Endothelial cell of umbilical vein (primary cell): ENCODE data around the gene CST3. TPM values are rescaled to one million over a fixed set of nuclear protein-coding genes. Genes with fewer than 3 reads are reported as not detected.

Experiments used
- BruUV-seq: library from RNA; stranded (reverse); fragments of 400-500 nt; replicated peaks from 2 replicates; lab custom pipeline; 2021; lab: Mats Ljungman, UMichigan
- CTCF ChIA-PET: fragments of 300-600, 350-600 bp; sonication (Branson Sonifier 250); formaldehyde crosslinking; loops from one replicate; lab custom pipeline; 2021; ENCODE audit warnings: antibody characterized with exemption, inconsistent platforms; lab: Charles Lee
- POLR2A ChIA-PET: fragments of 300-600, 350-600 bp; sonication (Branson Sonifier 250); formaldehyde crosslinking; loops from one replicate; lab custom pipeline; 2021; ENCODE audit warnings: antibody characterized with exemption, inconsistent platforms; lab: Charles Lee
- DNase-seq: peaks from one replicate; pipeline ENCODE4 v3.0.0-alpha.2; 2011; ENCODE audit warnings: low read depth, low spot score
- FAIRE-seq: peaks from 2 replicates; lab custom pipeline; 2011; peaks lifted over from hg19 to GRCh38; lab: Jason Lieb, UNC
- H2AFZ ChIP-seq: 2 replicates; pipeline ENCODE4 v1.6.0; 2012; ENCODE audit warnings: low read depth, low read length, control low read depth, inconsistent platforms
- H3K27ac ChIP-seq: 2 replicates; pipeline ENCODE4 v1.5.1; 2011; ENCODE audit warnings: low read depth, mild to moderate bottlenecking, control low read depth, low read length, moderate library complexity; ENCODE audit not compliant: insufficient read depth
- H3K27me3 ChIP-seq, 2 experiments: 2 replicates each; pipeline versions ENCODE4 v1.6.0 to v1.6.1; 2011; ENCODE audit warnings: low read length in 2 of 2, mixed read lengths in 1 of 2; ENCODE audit not compliant: control insufficient read depth in 2 of 2, insufficient read depth in 2 of 2
- H3K36me3 ChIP-seq, 2 experiments: 2 replicates in 1 of 2; 3 replicates in 1 of 2; pipeline ENCODE4 v1.5.1; 2011; ENCODE audit warnings: low read length in 2 of 2, mild to moderate bottlenecking in 1 of 2, moderate library complexity in 1 of 2; ENCODE audit not compliant: control insufficient read depth in 2 of 2, insufficient read depth in 2 of 2; ENCODE audit errors: extremely low read depth in 1 of 2
- H3K4me1 ChIP-seq: 3 replicates; pipeline ENCODE4 v1.5.1; 2011; ENCODE audit warnings: mild to moderate bottlenecking, low read length; ENCODE audit not compliant: control insufficient read depth, insufficient read depth; ENCODE audit errors: extremely low read depth
- H3K4me2 ChIP-seq: 2 replicates; pipeline ENCODE4 v1.6.1; 2011; ENCODE audit warnings: low read length, control low read depth, mixed read lengths; ENCODE audit not compliant: insufficient read depth
- H3K4me3 ChIP-seq, 3 experiments: fragments of 200-600 bp in 1 of 3; sonication (generic), shearing (Covaris generic) in 1 of 3; replicated peaks in 1 of 3; 2 replicates each; pipeline ENCODE4 v1.5.1; 2011 to 2016; ENCODE audit warnings: control low read depth in 3 of 3, low read length in 3 of 3, mild to moderate bottlenecking in 2 of 3, inconsistent platforms in 1 of 3, low read depth in 1 of 3, moderate library complexity in 1 of 3; ENCODE audit not compliant: insufficient read depth in 1 of 3
- H3K79me2 ChIP-seq: 2 replicates; pipeline ENCODE4 v1.6.0; 2012; ENCODE audit warnings: low read length, inconsistent platforms; ENCODE audit not compliant: control insufficient read depth, insufficient read depth
- H3K9ac ChIP-seq: replicated peaks from 2 replicates; pipeline ENCODE3; 2011; ENCODE audit warnings: low read length, control low read depth; ENCODE audit not compliant: insufficient read depth; ENCODE audit errors: extremely low read depth
- H3K9me1 ChIP-seq: replicated peaks from 3 replicates; pipeline ENCODE4 v1.6.0; 2011; ENCODE audit warnings: mild to moderate bottlenecking, low read length; ENCODE audit not compliant: control insufficient read depth, insufficient read depth; ENCODE audit errors: extremely low read depth
- H3K9me3 ChIP-seq: replicated peaks from 2 replicates; pipeline ENCODE4 v1.5.1; 2012; ENCODE audit warnings: low read length, inconsistent platforms; ENCODE audit not compliant: control insufficient read depth, insufficient read depth
- H4K20me1 ChIP-seq: replicated peaks from 2 replicates; pipeline ENCODE3; 2011; ENCODE audit warnings: mild to moderate bottlenecking, low read length; ENCODE audit not compliant: control insufficient read depth, insufficient read depth; ENCODE audit errors: extremely low read depth
- EZH2 ChIP-seq: IDR thresholded peaks from 2 replicates; pipeline ENCODE4 v1.6.1; 2012; ENCODE audit warnings: borderline replicate concordance, low read depth, mild to moderate bottlenecking, moderate library complexity, low read length, inconsistent platforms; ENCODE audit not compliant: severe bottlenecking
- FOS ChIP-seq: IDR thresholded peaks from 2 replicates; pipeline ENCODE4 v1.6.1; 2011; ENCODE audit warnings: mild to moderate bottlenecking, low read length, moderate library complexity, borderline replicate concordance; ENCODE audit not compliant: insufficient read depth
- GATA2 ChIP-seq: IDR thresholded peaks from 2 replicates; pipeline ENCODE4 v1.7.0; 2011; ENCODE audit warnings: low read depth, mild to moderate bottlenecking, moderate library complexity, mixed read lengths, low read length; ENCODE audit not compliant: insufficient read length, insufficient read depth
- JUN ChIP-seq: IDR thresholded peaks from 2 replicates; pipeline ENCODE4 v1.6.1; 2011; ENCODE audit warnings: borderline replicate concordance, low read depth; ENCODE audit not compliant: insufficient read length, insufficient read depth
- MAX ChIP-seq: IDR thresholded peaks from 2 replicates; pipeline ENCODE4 v1.6.1; 2011; ENCODE audit not compliant: insufficient read depth, insufficient read length
- MYC ChIP-seq: IDR thresholded peaks from one replicate; pipeline ENCODE4 v1.6.1; 2011; ENCODE audit warnings: mild to moderate bottlenecking, low read depth, low read length
- POLR2A ChIP-seq: IDR thresholded peaks from 2 replicates; pipeline ENCODE4 v1.6.1; 2012; ENCODE audit warnings: low read depth, mild to moderate bottlenecking, control low read depth, low read length
- POLR2AphosphoS5 ChIP-seq: IDR thresholded peaks from 2 replicates; pipeline ENCODE4 v1.6.1; 2012; ENCODE audit warnings: low read depth, mild to moderate bottlenecking, control low read depth, low read length, moderate library complexity; ENCODE audit not compliant: insufficient read depth
- dilution Hi-C: fragments of 300-500 bp; cut with MboI; formaldehyde crosslinking; loops from one replicate; pipeline ENCODE4 v1.15.0; 2019; ENCODE audit warnings: low sequenced_read_pairs; ENCODE audit not compliant: extremely low pct_ligation_motif_present
- intact Hi-C: fragments of 100-400 bp; cut with micrococcal nuclease; formaldehyde crosslinking; loops from one replicate; pipeline ENCODE4 v1.10.0; 2022
- polyA plus RNA-seq, 4 experiments: library from polyadenylated mRNA; depleted of rRNA in 3 of 4; stranded (reverse) in 3 of 4; unstranded in 1 of 4; fragments of >200 nt; gene quantifications; 2 replicates each; pipeline versions ENCODE4 v1.2.1 to v1.2.3, GENCODE V29; 2011 to 2012; ENCODE audit warnings: missing spikeins in 1 of 4
- total RNA-seq: library from RNA; stranded (reverse); gene quantifications from 2 replicates; pipeline ENCODE4 v1.2.3, GENCODE V29; 2021
- TF ChIP-seq, protein P1 (sequence below), 2 donors: IDR thresholded peaks; 1 replicate in 1 of 2; 2 replicates in 1 of 2; pipeline ENCODE4 v1.5.1; 2011; ENCODE audit warnings: low read length in 2 of 2, mild to moderate bottlenecking in 2 of 2, moderate library complexity in 2 of 2, control low read depth in 1 of 2, inconsistent platforms in 1 of 2, low read depth in 1 of 2; ENCODE audit not compliant: insufficient read depth in 1 of 2; ENCODE audit errors: extremely low read depth in 1 of 2

CST3 gene
- total and polyA plus RNA-seq, 2 donors (not counting 3 experiments of a cell fraction or from before 2014, with no cell fraction given) = 251 to 479 TPM

DNA sequence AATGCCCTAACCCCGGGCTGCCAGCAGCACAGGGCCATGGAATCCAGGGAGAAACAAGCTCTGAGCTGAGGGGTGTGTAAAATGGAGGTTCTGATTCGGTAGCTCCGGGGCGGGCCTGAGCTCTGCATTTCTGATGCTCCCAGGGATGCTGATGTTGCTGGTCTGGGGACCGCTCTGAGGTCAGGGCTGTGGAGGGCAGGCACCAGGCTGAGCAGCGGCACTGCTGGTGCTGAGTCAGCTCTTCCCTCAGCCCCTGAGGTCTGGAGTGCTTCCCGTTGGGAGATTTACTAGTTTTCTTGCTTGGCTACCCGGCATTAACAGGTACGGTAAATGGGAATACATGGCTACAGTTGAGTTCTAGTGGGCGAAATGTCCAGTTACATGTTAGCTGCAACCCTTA lies 18.6 kb upstream of the CST3 start:
- dilution Hi-C loops = no loop called here
- Histone ChIP-seq H3K9me1 (no peaks in the 10 kb centered on the region), H3K9ac (no peak overlapping the region), H3K4me1 (peaks cover 9% of the 10 kb centered on the region), H4K20me1 (no peaks in the 10 kb centered on the region), H3K79me2 (no peaks in the 10 kb centered on the region), H3K27ac (no peak overlapping the region), H3K4me3 (no peak overlapping the region), H3K36me3 (no peaks in the 10 kb centered on the region), H3K4me2 (no peak overlapping the region), H3K27me3 (no peaks in the 10 kb centered on the region), H2AFZ (no peak overlapping the region), H3K9me3 (no peaks in the 10 kb centered on the region)
- FAIRE-seq = no peak
- no peak for TF ChIP-seq JUN
- TF ChIP-seq GATA2 = no peak
- TF ChIP-seq FOS = no peak
- TF ChIP-seq EZH2 = no peak
- no peak for TF ChIP-seq MAX
- TF ChIP-seq, protein P1, sequence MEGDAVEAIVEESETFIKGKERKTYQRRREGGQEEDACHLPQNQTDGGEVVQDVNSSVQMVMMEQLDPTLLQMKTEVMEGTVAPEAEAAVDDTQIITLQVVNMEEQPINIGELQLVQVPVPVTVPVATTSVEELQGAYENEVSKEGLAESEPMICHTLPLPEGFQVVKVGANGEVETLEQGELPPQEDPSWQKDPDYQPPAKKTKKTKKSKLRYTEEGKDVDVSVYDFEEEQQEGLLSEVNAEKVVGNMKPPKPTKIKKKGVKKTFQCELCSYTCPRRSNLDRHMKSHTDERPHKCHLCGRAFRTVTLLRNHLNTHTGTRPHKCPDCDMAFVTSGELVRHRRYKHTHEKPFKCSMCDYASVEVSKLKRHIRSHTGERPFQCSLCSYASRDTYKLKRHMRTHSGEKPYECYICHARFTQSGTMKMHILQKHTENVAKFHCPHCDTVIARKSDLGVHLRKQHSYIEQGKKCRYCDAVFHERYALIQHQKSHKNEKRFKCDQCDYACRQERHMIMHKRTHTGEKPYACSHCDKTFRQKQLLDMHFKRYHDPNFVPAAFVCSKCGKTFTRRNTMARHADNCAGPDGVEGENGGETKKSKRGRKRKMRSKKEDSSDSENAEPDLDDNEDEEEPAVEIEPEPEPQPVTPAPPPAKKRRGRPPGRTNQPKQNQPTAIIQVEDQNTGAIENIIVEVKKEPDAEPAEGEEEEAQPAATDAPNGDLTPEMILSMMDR (IDR thresholded peaks at IDR 0.05; ENCODE audit: extremely low read depth in 1 of 2, insufficient read depth in 1 of 2, low read depth in 1 of 2, low read length in 2 of 2) = no peak
- TF ChIP-seq POLR2AphosphoS5 = no peak
- TF ChIP-seq MYC = no peak
- no peak for TF ChIP-seq POLR2A
- no peak for DNase-seq
- ChIA-PET POLR2A (no interaction called here), CTCF (no interaction called here)
- no TSS peak for BruUV-seq
- intact Hi-C loops = no loop called here
